Stomach (tissue), 9 donors: ENCODE measurements around the gene DLG5. TPM values are rescaled to one million over a fixed set of nuclear protein-coding genes. Genes with fewer than 3 reads are reported as not detected.

Experiments
- DNase-seq, 2 donors: peaks; one replicate each; pipeline versions ENCODE4 v3.0.0 to v3.0.0-alpha.2; 2013 to 2019
- H3K27ac ChIP-seq, 5 donors: fragments of 200-600 bp in 4 of 5; sonication (generic) in 4 of 5; one replicate each; pipeline ENCODE4 v1.5.1; 2013 to 2019; ENCODE audit warnings: mild to moderate bottlenecking in 1 of 5, moderate library complexity in 1 of 5
- H3K27me3 ChIP-seq, 3 donors: fragments of 200-600 bp; sonication (generic); one replicate each; pipeline ENCODE4 v1.5.1; 2017 to 2019; ENCODE audit warnings: mixed run types in 1 of 3
- H3K36me3 ChIP-seq, 4 donors: fragments of 200-600 bp; sonication (generic); 1 replicate in 3 of 4; 2 replicates in 1 of 4; pipeline ENCODE4 v1.5.1; 2016 to 2019
- H3K4me1 ChIP-seq, 4 donors: fragments of 200-600 bp; sonication (generic); one replicate each; pipeline ENCODE4 v1.5.1; 2016 to 2019
- H3K4me3 ChIP-seq, 4 donors: fragments of 200-600 bp; sonication (generic) in 3 of 4; one replicate each; pipeline ENCODE4 v1.5.1; 2016 to 2019; ENCODE audit warnings: mild to moderate bottlenecking in 1 of 4
- H3K9me3 ChIP-seq, 4 donors: fragments of 200-600 bp; sonication (generic); one replicate each; pipeline ENCODE4 v1.5.1; 2016 to 2019
- EP300 ChIP-seq: sonication (generic); formaldehyde crosslinking; IDR thresholded peaks from one replicate; pipeline ENCODE4 v1.6.1; 2017; ENCODE audit warnings: antibody characterized with exemption
- POLR2A ChIP-seq, 4 donors: fragments of 450-650 bp; IDR thresholded peaks; one replicate each; pipeline ENCODE4 v1.6.1; 2016; ENCODE audit warnings: antibody characterized with exemption in 4 of 4, control low read depth in 2 of 4, mild to moderate bottlenecking in 1 of 4, moderate library complexity in 1 of 4
- POLR2AphosphoS5 ChIP-seq, 3 donors: sonication (generic); formaldehyde crosslinking; IDR thresholded peaks; one replicate each; pipeline ENCODE4 v1.6.1; 2016; ENCODE audit warnings: antibody characterized with exemption in 3 of 3
- WGBS, 5 donors: extraction: QIAGEN DNeasy Blood & Tissue Kit in 3 of 5; methylation state at CpG; one replicate each; pipeline versions ENCODE4 v1.1.5 to v1.1.7; 2013 to 2018; 5-methylcytosine and 5-hydroxymethylcytosine counted together
- intact Hi-C: fragments of 100-400 bp; cut with DNase I; formaldehyde crosslinking; loops from one replicate; pipeline ENCODE4 v1.15.1; 2023; ENCODE audit warnings: low total_unique reads
- polyA plus RNA-seq, 3 donors: library from polyadenylated mRNA; stranded (reverse); fragments of 200-250 nt; gene quantifications; one replicate each; pipeline ENCODE4 v1.2.3, GENCODE V29; 2013
- total RNA-seq, 5 donors: library from RNA; depleted of rRNA; stranded (reverse); fragments of >200 nt; gene quantifications; one replicate each; pipeline versions ENCODE4 v1.1.0 to v1.2.3, GENCODE V29; 2014 to 2016
- TF ChIP-seq, protein P1 (sequence below), 7 experiments: fragments of 450-650 bp in 4 of 7; fragments of 200-600 bp in 3 of 7; sonication (generic) in 3 of 7; IDR thresholded peaks; one replicate each; pipeline ENCODE4 v1.5.1; 2016 to 2019; ENCODE audit warnings: antibody characterized with exemption in 7 of 7, control low read depth in 2 of 7, mild to moderate bottlenecking in 1 of 7
- donor health status: healthy with polysubstance abuse.
- donor health status: Bipolar disorder and iron deficiency.
- donor health status: healthy.

DLG5 gene
- total and polyA plus RNA-seq, 8 donors: 9.2 to 134 (median 32.7) TPM

DNA sequence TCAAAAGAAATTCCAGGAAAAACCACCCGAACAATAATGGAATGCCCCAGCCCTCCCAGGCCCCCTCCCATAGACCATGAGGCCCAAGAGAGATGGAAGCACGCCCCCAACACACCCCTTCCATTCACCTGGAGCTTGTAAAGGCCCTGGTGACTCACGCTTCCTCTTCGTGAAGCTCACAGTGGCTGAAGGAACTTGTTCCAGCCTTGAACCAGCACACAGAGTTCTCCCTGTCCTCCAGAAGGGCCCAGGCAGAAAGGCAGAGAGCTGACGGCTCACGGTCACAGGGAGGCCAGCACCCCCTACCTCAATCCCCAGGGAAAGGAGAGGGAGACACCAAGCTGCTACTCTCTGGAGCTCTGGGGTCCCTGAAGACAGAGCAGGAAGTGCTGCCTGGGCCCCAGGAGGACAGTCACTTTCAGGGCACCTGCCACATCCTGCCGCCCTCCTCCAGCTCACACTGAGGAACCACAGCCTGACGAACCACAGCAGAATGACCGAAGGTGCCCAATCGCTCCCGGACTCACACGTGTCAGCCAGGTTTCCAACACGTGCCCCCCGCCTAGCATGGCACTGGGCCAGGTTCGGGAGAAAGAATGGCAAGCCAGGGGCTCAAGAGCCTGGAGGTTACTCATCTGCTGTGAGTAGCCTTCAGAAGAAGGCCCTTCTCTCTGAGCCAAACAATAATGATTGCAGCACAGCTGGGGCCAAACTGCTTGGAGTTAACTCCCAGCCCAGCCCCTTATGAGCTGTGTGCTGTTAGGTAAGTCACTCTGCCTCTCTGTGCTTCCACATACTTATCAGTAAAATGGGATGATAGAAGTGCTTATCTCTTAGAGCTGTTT is 52.8 kb downstream of the DLG5 start:
- DNase-seq: peak; percentile 50 to 83
- H3K9me3 ChIP-seq: no peaks in the 10 kb centered on the region
- H3K27me3 ChIP-seq: no peaks in the 10 kb centered on the region
- peaks cover 31 to 80% (median 46%) of the 10 kb centered on the region in 4 donors for H3K4me1 ChIP-seq
- WGBS, 5 donors: 23 to 47% (median 31%) methylated on average over 11 to 15 of the region's 15 CpGs
- H3K27ac ChIP-seq: peak overlapping the region; percentile 16 to 85 (median 77)
- intact Hi-C loops: no loop called here
- no peak overlapping the region for H3K4me3 ChIP-seq
- H3K36me3 ChIP-seq: no peaks in the 10 kb centered on the region
- TF ChIP-seq, protein P1, sequence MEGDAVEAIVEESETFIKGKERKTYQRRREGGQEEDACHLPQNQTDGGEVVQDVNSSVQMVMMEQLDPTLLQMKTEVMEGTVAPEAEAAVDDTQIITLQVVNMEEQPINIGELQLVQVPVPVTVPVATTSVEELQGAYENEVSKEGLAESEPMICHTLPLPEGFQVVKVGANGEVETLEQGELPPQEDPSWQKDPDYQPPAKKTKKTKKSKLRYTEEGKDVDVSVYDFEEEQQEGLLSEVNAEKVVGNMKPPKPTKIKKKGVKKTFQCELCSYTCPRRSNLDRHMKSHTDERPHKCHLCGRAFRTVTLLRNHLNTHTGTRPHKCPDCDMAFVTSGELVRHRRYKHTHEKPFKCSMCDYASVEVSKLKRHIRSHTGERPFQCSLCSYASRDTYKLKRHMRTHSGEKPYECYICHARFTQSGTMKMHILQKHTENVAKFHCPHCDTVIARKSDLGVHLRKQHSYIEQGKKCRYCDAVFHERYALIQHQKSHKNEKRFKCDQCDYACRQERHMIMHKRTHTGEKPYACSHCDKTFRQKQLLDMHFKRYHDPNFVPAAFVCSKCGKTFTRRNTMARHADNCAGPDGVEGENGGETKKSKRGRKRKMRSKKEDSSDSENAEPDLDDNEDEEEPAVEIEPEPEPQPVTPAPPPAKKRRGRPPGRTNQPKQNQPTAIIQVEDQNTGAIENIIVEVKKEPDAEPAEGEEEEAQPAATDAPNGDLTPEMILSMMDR (IDR thresholded peaks at IDR 0.05): no peak
- no peak for TF ChIP-seq POLR2AphosphoS5 (IDR thresholded peaks at IDR 0.05)
- no peak for TF ChIP-seq POLR2A (IDR thresholded peaks at IDR 0.05)
- peak; percentile 70 for TF ChIP-seq EP300

DNA sequence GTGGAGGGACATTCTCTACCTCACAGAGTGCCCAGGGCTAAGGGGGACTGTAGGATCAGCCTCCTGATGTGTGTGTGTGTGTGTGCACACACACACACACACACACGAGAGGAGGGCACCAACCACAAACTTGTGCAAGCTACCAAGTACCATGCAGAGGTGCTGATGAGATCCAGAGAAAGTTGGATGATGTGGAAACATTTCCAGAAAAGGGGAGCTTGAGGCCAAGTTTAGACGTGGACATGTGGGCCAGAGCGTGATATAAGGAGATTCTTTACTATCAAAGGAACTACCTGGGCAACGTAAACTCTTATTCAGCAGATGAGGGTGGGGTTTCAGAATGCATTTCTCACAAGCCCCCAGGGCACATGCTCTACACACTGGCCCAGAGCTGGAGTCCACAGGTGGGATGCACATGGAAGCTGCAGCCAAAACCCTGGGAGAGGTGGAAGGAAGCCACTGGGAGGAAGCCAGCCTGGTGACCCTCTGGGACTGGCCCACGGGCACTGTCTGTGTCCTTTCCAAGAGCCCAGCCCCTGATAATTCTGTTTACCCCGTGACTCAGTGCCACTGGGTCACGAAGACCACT is 53.5 kb downstream of the DLG5 start:
- 74 to 84% (median 80%) methylated on average over 7 of the region's 7 CpGs for WGBS, 5 donors
- intact Hi-C loops: no loop called here

DNA sequence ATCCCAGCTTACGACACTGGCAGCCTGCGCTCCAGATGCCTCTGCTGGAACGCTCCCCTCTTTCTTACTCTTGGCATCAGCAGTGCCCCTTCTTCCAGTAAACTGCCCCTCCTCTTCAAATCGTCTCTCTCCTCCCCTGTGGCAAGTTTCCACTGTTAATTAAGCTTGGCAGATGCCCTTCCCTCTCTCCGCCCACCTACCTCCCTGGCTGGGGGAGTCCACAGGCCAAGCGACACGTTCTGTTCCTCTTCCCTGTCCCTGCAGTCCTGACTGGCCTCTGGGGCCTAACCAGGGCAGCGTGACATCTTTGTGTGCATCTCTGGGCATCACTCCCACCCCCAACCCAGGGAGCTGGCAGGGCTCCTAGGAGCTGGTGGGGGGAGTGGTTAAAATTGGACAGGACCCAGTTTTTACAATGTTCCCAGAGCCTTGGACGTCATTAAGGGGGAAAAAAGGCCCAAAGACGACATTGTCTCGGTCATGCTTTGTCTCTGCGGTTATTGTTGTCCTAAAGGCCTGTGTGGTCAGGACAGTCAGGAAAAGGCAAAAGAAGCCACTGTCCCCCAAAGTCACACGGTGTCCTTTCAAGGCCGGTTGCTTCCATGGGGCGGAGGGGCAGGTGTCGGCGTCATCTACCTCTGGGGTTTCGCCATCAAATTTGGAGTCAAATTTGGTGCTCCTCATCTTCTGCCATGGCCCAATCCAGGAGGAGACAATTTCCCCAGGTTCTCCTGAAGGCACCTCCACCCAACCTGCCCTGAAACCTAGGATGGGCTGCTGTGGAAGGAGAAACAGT is 54.2 kb downstream of the DLG5 start:
- peaks cover 21 to 68% (median 33%) of the 10 kb centered on the region in 4 donors for H3K4me1 ChIP-seq
- H3K4me3 ChIP-seq: no peak overlapping the region
- no peaks in the 10 kb centered on the region for H3K27me3 ChIP-seq
- no peaks in the 10 kb centered on the region for H3K9me3 ChIP-seq
- 77 to 86% (median 79%) methylated on average over 18 of the region's 18 CpGs for WGBS, 5 donors
- peak in 1 of 2 donors; percentile 63 for DNase-seq
- peak in 2 of 3 donors; percentile 19 to 53 for TF ChIP-seq POLR2AphosphoS5 (IDR thresholded peaks at IDR 0.05)
- peak; percentile 87 for TF ChIP-seq EP300
- TF ChIP-seq, protein P1 (IDR thresholded peaks at IDR 0.05): no peak
- TF ChIP-seq POLR2A (IDR thresholded peaks at IDR 0.05): no peak
- H3K36me3 ChIP-seq: peaks cover 0 to 13% (median 8%) of the 10 kb centered on the region in 4 donors
- peak overlapping the region in 3 of 5 donors; percentile 74 to 85 (median 77) for H3K27ac ChIP-seq
- intact Hi-C loops: no loop called here

More for the DNA sequence above, 53.5 kb downstream of the DLG5 start:
- Histone ChIP-seq H3K4me1 (peaks cover 28 to 75% (median 40%) of the 10 kb centered on the region in 4 donors), H3K27me3 (no peaks in the 10 kb centered on the region), H3K27ac (peak overlapping the region in 4 of 5 donors; percentile 74 to 85 (median 77)), H3K9me3 (no peaks in the 10 kb centered on the region), H3K36me3 (peaks cover 0 to 6% (median 3%) of the 10 kb centered on the region in 4 donors), H3K4me3 (no peak overlapping the region)
- DNase-seq: no peak
- TF ChIP-seq POLR2A (IDR thresholded peaks at IDR 0.05) (no peak), POLR2AphosphoS5 (IDR thresholded peaks at IDR 0.05) (no peak), EP300 (no peak)
- TF ChIP-seq, protein P1 (IDR thresholded peaks at IDR 0.05): no peak
